Measurements from ENCODE around the gene FMN1.

FMN1 gene

GRCh38 chr15:33179874-33180273, 14.6 kb downstream of the FMN1 start:
- no peaks in the 10 kb centered on the region for H3K4me1 ChIP-seq (ENCODE audit: control insufficient read depth, low read length)
- no peaks in the 10 kb centered on the region for H4K20me1 ChIP-seq (ENCODE audit: control insufficient read depth, insufficient read depth, low read depth, low read length)
- no peaks in the 10 kb centered on the region for H3K36me3 ChIP-seq (ENCODE audit: control insufficient read depth, low read length)
- no peaks in the 10 kb centered on the region for H3K9me3 ChIP-seq (ENCODE audit: control insufficient read depth, insufficient read depth, low read length)
- H3K27me3 ChIP-seq (ENCODE audit: control insufficient read depth, low read length): no peaks in the 10 kb centered on the region
- TF ChIP-seq CTCF (IDR thresholded peaks at IDR 0.05; ENCODE audit: low read depth, low read length, poor library complexity, severe bottlenecking) (no peak), EZH2phosphoT487 (IDR thresholded peaks at IDR 0.05; ENCODE audit: borderline replicate concordance, low read length) (no peak)
- no peak overlapping the region for H3K4me3 ChIP-seq (ENCODE audit: low read length)
- no peak overlapping the region for H3K4me2 ChIP-seq (ENCODE audit: low read length)
- H3F3A ChIP-seq (ENCODE audit: control insufficient read depth, insufficient read depth): no peaks in the 10 kb centered on the region
- no peaks in the 10 kb centered on the region for H3K79me2 ChIP-seq (ENCODE audit: control insufficient read depth, low read length)
- no peak overlapping the region for H3K27ac ChIP-seq (ENCODE audit: low read depth, low read length)
- no peaks in the 10 kb centered on the region for H3K9me2 ChIP-seq (replicated peaks; ENCODE audit: control insufficient read depth, low read length)

GRCh38 chr15:33171202-33171601, 23.3 kb downstream of the FMN1 start:
- no peaks in the 10 kb centered on the region for H3K9me2 ChIP-seq (replicated peaks; ENCODE audit: control insufficient read depth, low read length)
- no peak overlapping the region for H3K4me3 ChIP-seq (ENCODE audit: low read length)
- no peaks in the 10 kb centered on the region for H3K27me3 ChIP-seq (ENCODE audit: control insufficient read depth, low read length)
- no peak for TF ChIP-seq CTCF (IDR thresholded peaks at IDR 0.05; ENCODE audit: low read depth, low read length, poor library complexity, severe bottlenecking)
- TF ChIP-seq EZH2phosphoT487 (IDR thresholded peaks at IDR 0.05; ENCODE audit: borderline replicate concordance, low read length): no peak
- no peak overlapping the region for H3K27ac ChIP-seq (ENCODE audit: low read depth, low read length)
- H4K20me1 ChIP-seq (ENCODE audit: control insufficient read depth, insufficient read depth, low read depth, low read length): no peaks in the 10 kb centered on the region
- H3K4me2 ChIP-seq (ENCODE audit: low read length): no peak overlapping the region
- peaks cover 12% of the 10 kb centered on the region for H3K4me1 ChIP-seq (ENCODE audit: control insufficient read depth, low read length)
- no peaks in the 10 kb centered on the region for H3K36me3 ChIP-seq (ENCODE audit: control insufficient read depth, low read length)
- H3K79me2 ChIP-seq (ENCODE audit: control insufficient read depth, low read length): no peaks in the 10 kb centered on the region
- no peaks in the 10 kb centered on the region for H3K9me3 ChIP-seq (ENCODE audit: control insufficient read depth, insufficient read depth, low read length)
- no peaks in the 10 kb centered on the region for H3F3A ChIP-seq (ENCODE audit: control insufficient read depth, insufficient read depth)

GRCh38 chr15:33169625-33170024, 24.9 kb downstream of the FMN1 start:
- Histone ChIP-seq H3F3A (ENCODE audit: control insufficient read depth, insufficient read depth) (no peaks in the 10 kb centered on the region), H3K4me2 (ENCODE audit: low read length) (no peak overlapping the region), H3K9me3 (ENCODE audit: control insufficient read depth, insufficient read depth, low read length) (no peaks in the 10 kb centered on the region), H3K27ac (ENCODE audit: low read depth, low read length) (no peak overlapping the region), H3K79me2 (ENCODE audit: control insufficient read depth, low read length) (no peaks in the 10 kb centered on the region), H3K36me3 (ENCODE audit: control insufficient read depth, low read length) (no peaks in the 10 kb centered on the region), H4K20me1 (ENCODE audit: control insufficient read depth, insufficient read depth, low read depth, low read length) (no peaks in the 10 kb centered on the region), H3K4me3 (ENCODE audit: low read length) (no peak overlapping the region), H3K4me1 (ENCODE audit: control insufficient read depth, low read length) (peaks cover 12% of the 10 kb centered on the region), H3K9me2 (replicated peaks; ENCODE audit: control insufficient read depth, low read length) (no peaks in the 10 kb centered on the region), H3K27me3 (ENCODE audit: control insufficient read depth, low read length) (no peaks in the 10 kb centered on the region)
- TF ChIP-seq EZH2phosphoT487 (IDR thresholded peaks at IDR 0.05; ENCODE audit: borderline replicate concordance, low read length) (no peak), CTCF (IDR thresholded peaks at IDR 0.05; ENCODE audit: low read depth, low read length, poor library complexity, severe bottlenecking) (no peak)

- Histone ChIP-seq H3K9me3 (ENCODE audit: control insufficient read depth, insufficient read depth, low read length) (no peaks in the 10 kb centered on the region), H3K9me2 (replicated peaks; ENCODE audit: control insufficient read depth, low read length) (no peaks in the 10 kb centered on the region), H3K79me2 (ENCODE audit: control insufficient read depth, low read length) (no peaks in the 10 kb centered on the region), H3K27ac (ENCODE audit: low read depth, low read length) (no peak overlapping the region), H4K20me1 (ENCODE audit: control insufficient read depth, insufficient read depth, low read depth, low read length) (no peaks in the 10 kb centered on the region), H3K27me3 (ENCODE audit: control insufficient read depth, low read length) (no peaks in the 10 kb centered on the region), H3K4me3 (ENCODE audit: low read length) (no peak overlapping the region), H3K4me2 (ENCODE audit: low read length) (no peak overlapping the region), H3K36me3 (ENCODE audit: control insufficient read depth, low read length) (no peaks in the 10 kb centered on the region), H3K4me1 (ENCODE audit: control insufficient read depth, low read length) (peaks cover 12% of the 10 kb centered on the region), H3F3A (ENCODE audit: control insufficient read depth, insufficient read depth) (no peaks in the 10 kb centered on the region)
- TF ChIP-seq CTCF (IDR thresholded peaks at IDR 0.05; ENCODE audit: low read depth, low read length, poor library complexity, severe bottlenecking) (no peak), EZH2phosphoT487 (IDR thresholded peaks at IDR 0.05; ENCODE audit: borderline replicate concordance, low read length) (no peak)
Measured at GRCh38 chr15:33168444-33168843, 26.1 kb downstream of the FMN1 start.

All from DOHH2 (cell line).